ENCODE data around the gene SCLT1. TPM values are rescaled to one million over a fixed set of nuclear protein-coding genes. Genes with fewer than 3 reads are reported as not detected.

Gene SCLT1
- total RNA-seq, 8 experiments from 2014 or later: 10.3 to 42.7 (median 17.4) TPM

DNA sequence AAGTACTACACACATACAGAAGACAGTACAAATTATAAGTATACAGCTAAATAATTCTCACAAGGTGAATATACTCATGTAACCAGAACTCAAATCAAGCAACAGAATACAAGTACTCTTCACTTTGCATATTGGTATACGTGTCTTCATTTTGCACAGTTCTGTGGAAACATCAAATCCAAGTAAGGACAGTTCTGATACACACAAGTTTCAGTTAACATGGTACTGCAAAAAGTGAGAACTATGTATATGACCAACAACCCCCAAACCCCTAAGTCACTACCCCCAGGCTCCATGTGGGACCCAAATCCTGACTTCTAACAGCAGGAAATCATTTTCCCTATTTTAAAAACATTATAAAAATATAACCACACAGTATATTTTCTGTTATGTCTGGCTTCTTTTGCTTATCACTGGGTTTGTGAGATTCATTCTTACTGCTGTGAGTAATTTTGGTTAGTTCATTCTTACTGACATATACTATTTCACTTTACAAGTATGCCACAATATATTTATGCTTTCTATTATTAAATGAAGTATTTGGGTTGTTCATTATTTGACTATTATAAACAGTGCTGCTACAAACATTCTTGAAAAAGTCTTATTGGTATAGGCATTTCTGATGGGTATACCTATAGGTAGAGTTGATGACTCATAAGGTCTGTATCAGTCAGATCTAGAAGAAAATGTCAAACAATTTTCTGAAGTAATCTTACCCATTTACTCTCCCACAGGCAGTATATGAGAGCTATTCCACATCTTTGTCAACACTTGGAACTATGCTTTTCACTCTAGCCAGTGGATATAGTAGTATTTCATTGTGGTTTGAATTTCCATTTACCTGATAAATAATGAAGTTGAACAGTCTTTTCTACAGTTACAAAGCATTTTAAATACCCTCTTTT, 47.0 kb downstream of the SCLT1 start:
- in situ Hi-C loops (cut with MboI; ENCODE audit: low pct_unique_long_range_greater_than_20kb in 2 of 9, low sequenced_read_pairs in 9 of 9, unreplicated experiment in 9 of 9): no loop called here
- Histone ChIP-seq H3K27ac (no peak overlapping the region), H3K4me3 (no peak overlapping the region), H3K4me1 (replicated peaks in 1 of 2) (no peaks in the 10 kb centered on the region)
- ATAC-seq (replicated peaks in 6 of 8): no peak
- 83 to 100% (median 100%) methylated on average over 1 of the region's 1 CpG; no CpG with 5 or more reads in 5 of the 10 experiments for WGBS, 10 experiments

- peak in 3 of 8 experiments; percentile 42 to 74 (median 62) for ATAC-seq (replicated peaks in 6 of 8)
- in situ Hi-C loops (cut with MboI; ENCODE audit: low pct_unique_long_range_greater_than_20kb in 2 of 9, low sequenced_read_pairs in 9 of 9, unreplicated experiment in 9 of 9): no loop called here
- H3K27ac ChIP-seq: no peak overlapping the region
- no peak overlapping the region for H3K4me3 ChIP-seq
- H3K4me1 ChIP-seq (replicated peaks in 1 of 2): no peaks in the 10 kb centered on the region
Observed at GRCh38 chr4:129043523-129043922, 49.8 kb downstream of the SCLT1 start.

- Histone ChIP-seq H3K4me3 (no peak overlapping the region), H3K27ac (no peak overlapping the region), H3K4me1 (replicated peaks in 1 of 2) (no peaks in the 10 kb centered on the region)
- in situ Hi-C loops (cut with MboI; ENCODE audit: low pct_unique_long_range_greater_than_20kb in 2 of 9, low sequenced_read_pairs in 9 of 9, unreplicated experiment in 9 of 9): no loop called here
- WGBS, 10 experiments: 50 to 100% (median 73%) methylated on average over 1 to 2 of the region's 2 CpGs
- no peak for ATAC-seq (replicated peaks in 6 of 8)
Observed at GRCh38 chr4:129040471-129040870, 52.9 kb downstream of the SCLT1 start.

DNA sequence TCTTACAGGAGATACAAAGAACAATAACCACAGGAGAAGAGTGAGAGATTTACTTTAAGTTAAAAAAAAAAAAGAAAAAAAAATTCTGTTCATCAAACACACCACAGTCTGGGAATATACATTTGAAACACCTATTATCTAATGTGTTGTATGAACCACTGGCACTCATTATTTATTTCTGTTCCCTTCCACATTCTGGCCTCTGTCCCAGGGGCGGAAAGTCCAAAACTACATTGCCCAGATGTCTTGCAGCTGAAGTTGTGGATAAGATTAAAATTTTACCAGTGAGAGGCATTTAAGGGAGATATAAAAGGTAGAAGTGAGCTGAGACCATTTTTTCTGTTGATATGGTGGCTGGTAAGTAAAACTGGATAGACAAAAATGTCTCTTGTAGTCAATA, 56.2 kb downstream of the SCLT1 start:
- H3K4me1 ChIP-seq (replicated peaks in 1 of 2): no peaks in the 10 kb centered on the region
- in situ Hi-C loops (cut with MboI; ENCODE audit: low pct_unique_long_range_greater_than_20kb in 2 of 9, low sequenced_read_pairs in 9 of 9, unreplicated experiment in 9 of 9): no loop called here
- 60 to 100% (median 89%) methylated on average over 1 of the region's 1 CpG; no CpG with 5 or more reads in 3 of the 10 experiments for WGBS, 10 experiments

GRCh38 chr4:129014566-129015509, 78.5 kb downstream of the SCLT1 start:
- in situ Hi-C loops (cut with MboI; ENCODE audit: low pct_unique_long_range_greater_than_20kb in 2 of 9, low sequenced_read_pairs in 9 of 9, unreplicated experiment in 9 of 9): no loop called here
- Histone ChIP-seq H3K27ac (no peak overlapping the region), H3K4me1 (replicated peaks in 1 of 2) (no peaks in the 10 kb centered on the region), H3K4me3 (no peak overlapping the region)
- 80 to 100% (median 97%) methylated on average over 1 to 2 of the region's 5 CpGs; no CpG with 5 or more reads in 6 of the 10 experiments for WGBS, 10 experiments
- ATAC-seq (replicated peaks in 6 of 8): no peak

More for the DNA sequence above, 56.2 kb downstream of the SCLT1 start:
- H3K4me3 ChIP-seq: no peak overlapping the region
- no peak for ATAC-seq (replicated peaks in 6 of 8)
- H3K27ac ChIP-seq: no peak overlapping the region

GRCh38 chr4:129008096-129008495, 85.2 kb downstream of the SCLT1 start:
- Histone ChIP-seq H3K27ac (no peak overlapping the region), H3K4me1 (replicated peaks in 1 of 2) (no peaks in the 10 kb centered on the region), H3K4me3 (no peak overlapping the region)
- in situ Hi-C loops (cut with MboI; ENCODE audit: low pct_unique_long_range_greater_than_20kb in 2 of 9, low sequenced_read_pairs in 9 of 9, unreplicated experiment in 9 of 9): no loop called here
- WGBS, 10 experiments: 80 to 96% (median 92%) methylated on average over 1 to 4 of the region's 4 CpGs
- no peak for ATAC-seq (replicated peaks in 6 of 8)

GRCh38 chr4:128986908-128987307, 106.4 kb downstream of the SCLT1 start:
- Histone ChIP-seq H3K27ac (no peak overlapping the region), H3K4me3 (no peak overlapping the region), H3K4me1 (replicated peaks in 1 of 2) (no peaks in the 10 kb centered on the region)
- WGBS, 10 experiments: 92 to 100% (median 100%) methylated on average over 1 to 3 of the region's 4 CpGs; no CpG with 5 or more reads in 1 of the 10 experiments
- in situ Hi-C loops (cut with MboI; ENCODE audit: low pct_unique_long_range_greater_than_20kb in 2 of 9, low sequenced_read_pairs in 9 of 9, unreplicated experiment in 9 of 9): no loop called here
- no peak for ATAC-seq (replicated peaks in 6 of 8)

DNA sequence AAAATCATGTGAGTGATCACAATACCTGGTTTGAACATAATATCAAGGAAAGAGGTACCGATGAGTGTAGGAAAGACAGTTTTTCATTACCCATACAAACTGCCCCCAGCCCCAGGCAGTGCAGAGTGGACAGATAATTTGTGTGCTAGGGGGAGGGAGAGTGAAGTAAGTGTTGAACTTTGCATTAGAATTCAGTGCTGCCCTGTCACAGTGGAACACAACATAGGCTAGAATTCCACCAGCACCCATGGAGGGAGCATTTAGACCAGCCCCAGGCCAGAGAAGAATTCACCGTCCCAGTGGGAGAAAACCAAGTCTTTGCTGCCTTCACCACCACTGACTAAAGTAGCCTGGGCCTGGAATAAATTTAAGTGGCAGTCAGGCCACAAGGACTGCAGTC, 107.3 kb downstream of the SCLT1 start:
- in situ Hi-C loops (cut with MboI; ENCODE audit: low pct_unique_long_range_greater_than_20kb in 2 of 9, low sequenced_read_pairs in 9 of 9, unreplicated experiment in 9 of 9): no loop called here
- ATAC-seq (replicated peaks in 6 of 8): no peak
- Histone ChIP-seq H3K4me1 (replicated peaks in 1 of 2) (no peaks in the 10 kb centered on the region), H3K27ac (no peak overlapping the region), H3K4me3 (no peak overlapping the region)
- WGBS, 10 experiments: 86 to 100% (median 100%) methylated on average over 1 to 2 of the region's 2 CpGs; no CpG with 5 or more reads in 3 of the 10 experiments

DNA sequence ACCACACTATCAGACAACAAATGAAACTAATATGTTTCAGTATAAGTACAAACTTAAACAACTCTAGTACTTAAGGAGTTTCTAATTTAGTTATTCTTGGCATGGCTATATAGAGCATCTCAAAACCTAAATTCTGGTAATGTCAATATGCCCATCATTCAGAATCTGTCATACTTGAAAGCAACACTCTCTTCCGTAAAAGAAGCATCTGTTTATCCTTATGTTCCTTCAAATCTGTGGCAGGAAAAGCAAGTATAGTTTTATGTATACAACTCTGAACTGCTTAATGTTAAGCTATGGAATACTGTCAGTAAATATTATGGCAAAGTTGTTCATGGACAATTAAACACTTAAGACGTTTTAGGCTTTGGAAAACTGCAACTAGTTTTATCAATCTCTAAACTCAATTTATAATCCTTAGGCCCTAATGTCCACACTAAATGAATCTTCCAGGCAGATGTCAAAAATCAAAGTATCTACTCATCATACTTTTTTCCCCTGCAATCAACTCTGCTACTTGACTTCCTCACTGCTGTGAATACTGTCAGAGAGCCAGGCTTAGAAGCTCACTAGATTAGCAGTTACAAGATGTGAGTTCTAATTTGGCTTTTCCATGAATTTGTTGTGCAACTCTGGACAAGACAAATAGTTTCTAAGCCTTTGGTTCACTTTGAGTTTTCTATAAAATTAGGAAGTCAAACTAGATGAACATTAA, 109.4 kb downstream of the SCLT1 start:
- no peak overlapping the region for H3K27ac ChIP-seq
- no peaks in the 10 kb centered on the region for H3K4me1 ChIP-seq (replicated peaks in 1 of 2)
- 40 to 100% (median 80%) methylated on average over 1 to 2 of the region's 2 CpGs; no CpG with 5 or more reads in 2 of the 10 experiments for WGBS, 10 experiments
- no peak for ATAC-seq (replicated peaks in 6 of 8)
- H3K4me3 ChIP-seq: no peak overlapping the region
- in situ Hi-C loops (cut with MboI; ENCODE audit: low pct_unique_long_range_greater_than_20kb in 2 of 9, low sequenced_read_pairs in 9 of 9, unreplicated experiment in 9 of 9): no loop called here

GRCh38 chr4:128981377-128981776, 112.0 kb downstream of the SCLT1 start:
- Histone ChIP-seq H3K27ac (no peak overlapping the region), H3K4me3 (no peak overlapping the region), H3K4me1 (replicated peaks in 1 of 2) (no peaks in the 10 kb centered on the region)
- WGBS, 10 experiments: 78 to 100% (median 89%) methylated on average over 1 to 6 of the region's 6 CpGs; no CpG with 5 or more reads in 2 of the 10 experiments
- no peak for ATAC-seq (replicated peaks in 6 of 8)
- in situ Hi-C loops (cut with MboI; ENCODE audit: low pct_unique_long_range_greater_than_20kb in 2 of 9, low sequenced_read_pairs in 9 of 9, unreplicated experiment in 9 of 9): no loop called here

GRCh38 chr4:128980816-128981326, 112.5 kb downstream of the SCLT1 start:
- 33 to 67% methylated on average over 1 of the region's 1 CpG; no CpG with 5 or more reads in 8 of the 10 experiments for WGBS, 10 experiments
- no peaks in the 10 kb centered on the region for H3K4me1 ChIP-seq (replicated peaks in 1 of 2)
- in situ Hi-C loops (cut with MboI; ENCODE audit: low pct_unique_long_range_greater_than_20kb in 2 of 9, low sequenced_read_pairs in 9 of 9, unreplicated experiment in 9 of 9): no loop called here
- no peak overlapping the region for H3K27ac ChIP-seq
- H3K4me3 ChIP-seq: no peak overlapping the region
- no peak for ATAC-seq (replicated peaks in 6 of 8)

GRCh38 chr4:128979934-128980333, 113.4 kb downstream of the SCLT1 start:
- peak in 3 of 8 experiments; percentile 23 to 71 (median 66) for ATAC-seq (replicated peaks in 6 of 8)
- in situ Hi-C loops (cut with MboI; ENCODE audit: low pct_unique_long_range_greater_than_20kb in 2 of 9, low sequenced_read_pairs in 9 of 9, unreplicated experiment in 9 of 9): no loop called here
- Histone ChIP-seq H3K4me1 (replicated peaks in 1 of 2) (no peaks in the 10 kb centered on the region), H3K27ac (no peak overlapping the region), H3K4me3 (no peak overlapping the region)
